ENCODE measurements around the gene TRIP12.
A peak's percentile ranks its signal among the peaks of the same experiment; 100 is the strongest.

The TRIP12 gene

GRCh38 chr2:229930656-229931055 is 8.8 kb upstream of the TRIP12 start:
- H3K27ac ChIP-seq = peak overlapping the region; percentile 79
- TF ChIP-seq, protein P1, sequence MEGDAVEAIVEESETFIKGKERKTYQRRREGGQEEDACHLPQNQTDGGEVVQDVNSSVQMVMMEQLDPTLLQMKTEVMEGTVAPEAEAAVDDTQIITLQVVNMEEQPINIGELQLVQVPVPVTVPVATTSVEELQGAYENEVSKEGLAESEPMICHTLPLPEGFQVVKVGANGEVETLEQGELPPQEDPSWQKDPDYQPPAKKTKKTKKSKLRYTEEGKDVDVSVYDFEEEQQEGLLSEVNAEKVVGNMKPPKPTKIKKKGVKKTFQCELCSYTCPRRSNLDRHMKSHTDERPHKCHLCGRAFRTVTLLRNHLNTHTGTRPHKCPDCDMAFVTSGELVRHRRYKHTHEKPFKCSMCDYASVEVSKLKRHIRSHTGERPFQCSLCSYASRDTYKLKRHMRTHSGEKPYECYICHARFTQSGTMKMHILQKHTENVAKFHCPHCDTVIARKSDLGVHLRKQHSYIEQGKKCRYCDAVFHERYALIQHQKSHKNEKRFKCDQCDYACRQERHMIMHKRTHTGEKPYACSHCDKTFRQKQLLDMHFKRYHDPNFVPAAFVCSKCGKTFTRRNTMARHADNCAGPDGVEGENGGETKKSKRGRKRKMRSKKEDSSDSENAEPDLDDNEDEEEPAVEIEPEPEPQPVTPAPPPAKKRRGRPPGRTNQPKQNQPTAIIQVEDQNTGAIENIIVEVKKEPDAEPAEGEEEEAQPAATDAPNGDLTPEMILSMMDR (conservative IDR thresholded peaks at IDR 0.05) = peak; percentile 25; the same call in 1 of the 2 replicates

DNA sequence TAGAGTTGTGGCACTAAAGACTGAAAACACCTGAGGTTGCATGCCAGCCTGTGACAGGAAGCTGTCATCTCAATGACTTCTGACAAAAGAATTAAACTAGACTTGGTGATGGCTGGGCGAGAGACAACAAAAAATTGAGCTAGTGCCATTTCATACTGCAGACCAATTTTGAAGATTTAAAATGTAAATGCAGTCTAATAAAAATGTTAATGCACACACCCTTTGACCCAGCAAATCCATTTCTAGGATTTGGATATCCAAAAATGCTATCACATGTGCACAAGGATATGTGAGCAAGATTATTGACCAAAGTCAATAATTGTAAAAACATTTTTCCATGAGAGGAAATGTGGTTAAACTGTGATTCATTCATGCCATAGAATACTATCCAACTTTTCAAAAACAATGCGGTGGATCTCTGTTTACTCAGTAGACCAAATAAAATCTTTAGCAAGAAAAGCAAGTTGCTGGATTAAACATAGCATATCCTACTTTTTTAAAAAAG is 6.1 kb upstream of the TRIP12 start:
- peak overlapping the region; percentile 79 for H3K27ac ChIP-seq

DNA sequence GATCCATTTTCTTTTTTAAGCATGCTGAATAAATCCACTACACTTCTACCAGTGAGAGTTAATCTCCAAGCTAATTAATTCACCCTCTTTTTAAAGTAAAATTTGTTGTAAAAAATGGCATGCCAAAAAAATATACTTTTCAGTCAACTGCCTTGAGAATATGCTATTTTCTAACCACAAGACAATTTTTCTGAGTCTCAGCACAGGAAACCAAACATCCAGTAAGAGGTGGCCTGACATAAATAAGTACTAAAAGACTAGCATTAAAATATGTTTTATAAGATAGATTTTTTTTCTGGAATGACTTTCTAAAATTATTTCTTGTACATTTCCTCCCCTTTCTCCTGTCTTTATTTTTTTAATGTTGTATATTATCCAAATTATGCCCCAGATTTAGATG is 3.4 kb upstream of the TRIP12 start:
- H3K27ac ChIP-seq = no peak overlapping the region

More for the DNA sequence above, 6.1 kb upstream of the TRIP12 start:
- TF ChIP-seq, protein P1 (conservative IDR thresholded peaks at IDR 0.05) = no peak

DNA sequence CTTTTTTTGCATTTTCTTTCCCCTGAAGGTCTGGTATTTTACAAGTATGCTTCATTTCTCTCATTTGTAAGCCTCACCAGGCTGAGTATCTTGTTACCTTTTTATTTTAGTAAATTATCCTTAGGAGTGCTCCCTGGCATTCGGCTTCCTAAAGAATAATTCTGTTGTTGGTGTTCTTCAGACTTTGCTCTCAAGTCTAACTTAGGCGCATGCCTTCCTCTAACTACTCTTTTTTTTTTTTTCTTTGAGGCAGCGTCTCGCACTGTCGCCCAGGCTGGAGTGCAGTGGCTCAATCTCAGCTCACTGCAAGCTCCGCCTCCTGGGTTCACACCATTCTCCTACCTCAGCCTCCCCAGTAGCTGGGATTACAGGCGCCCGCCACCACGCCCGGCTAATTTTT is 2.7 kb upstream of the TRIP12 start:
- H3K27ac ChIP-seq = peak overlapping the region; percentile 91

More for the DNA sequence above, 3.4 kb upstream of the TRIP12 start:
- TF ChIP-seq, protein P1 (conservative IDR thresholded peaks at IDR 0.05) = no peak

- TF ChIP-seq, protein P1 (conservative IDR thresholded peaks at IDR 0.05) = no peak
- H3K27ac ChIP-seq = peak within 1 kb of the TSS; percentile 91
Observed at GRCh38 chr2:229922449-229923386, 909 bp upstream of the TRIP12 start, which contains the start of gene FBXO36. FBXO36 (plus strand) TSS chr2:229922503; CDS start chr2:229922514, 11 bp downstream.

- TF ChIP-seq, protein P1 (conservative IDR thresholded peaks at IDR 0.05) = no peak
Observed at GRCh38 chr2:229921101-229921891, 513 bp downstream of the TRIP12 start.

GRCh38 chr2:229920011-229920641 is 1.7 kb downstream of the TRIP12 start:
- TF ChIP-seq, protein P1 (conservative IDR thresholded peaks at IDR 0.05) = no peak
- peak overlapping the region; percentile 91 for H3K27ac ChIP-seq

More at GRCh38 chr2:229921101-229921891, 513 bp downstream of the TRIP12 start:
- H3K27ac ChIP-seq = peak overlapping the region; percentile 91

Measured in VCaP (cell line).